HepG2 (cell line): ENCODE data around the gene PSAP. TPM values are rescaled to one million over a fixed set of nuclear protein-coding genes. Genes with fewer than 3 reads are reported as not detected.
A peak's percentile ranks its signal among the peaks of the same experiment; 100 is the strongest.

Experiments used
- ATAC-seq: fragments of 200-7000 bp; cut with Tn5 transposase; 3 replicates; pipeline ENCODE4 v1.9.1; 2020; ENCODE audit warnings: mild to moderate bottlenecking, moderate library complexity
- BruUV-seq: library from RNA; stranded (reverse); fragments of 400-500 nt; replicated peaks from 2 replicates; lab custom pipeline; 2021; lab: Mats Ljungman, UMichigan
- CTCF ChIA-PET: fragments of 300-600 bp; formaldehyde crosslinking; extraction: SDS; loops from one replicate; lab custom pipeline; 2021; ENCODE audit warnings: low total read pairs, inconsistent platforms, low intra/inter-chr PET ratio; lab: Yijun Ruan, JAX
- POLR2A ChIA-PET: fragments of 350-600 bp; sonication (Branson Sonifier 250); formaldehyde crosslinking; loops from one replicate; lab custom pipeline; 2020; ENCODE audit warnings: antibody characterized with exemption, inconsistent platforms; lab: Yijun Ruan, JAX
- DNase-seq: peaks from one replicate; pipeline ENCODE4 v3.0.0-alpha.2; 2015; ENCODE audit warnings: low spot score
- FAIRE-seq: peaks from 3 replicates; lab custom pipeline; 2011; peaks lifted over from hg19 to GRCh38; lab: Jason Lieb, UNC
- H2AFZ ChIP-seq: one replicate; pipeline ENCODE4 v1.6.1; 2011; ENCODE audit warnings: low read length, inconsistent platforms
- H3K27ac ChIP-seq: fragments of 300-600 bp; 3 replicates; pipeline ENCODE4 v1.8.0; 2011; ENCODE audit warnings: mixed run types, mild to moderate bottlenecking, mixed read lengths, low read length, inconsistent platforms; ENCODE audit not compliant: insufficient read depth; ENCODE audit errors: extremely low read length
- H3K27me3 ChIP-seq, 2 experiments: fragments of 200-600 bp in 1 of 2; 2 replicates in 1 of 2; 3 replicates in 1 of 2; pipeline versions ENCODE4 v1.6.0 to v1.8.0; 2011; ENCODE audit warnings: low read length in 2 of 2, mild to moderate bottlenecking in 2 of 2, moderate library complexity in 2 of 2, inconsistent platforms in 1 of 2; ENCODE audit not compliant: insufficient read depth in 2 of 2, control insufficient read depth in 1 of 2
- H3K36me3 ChIP-seq, 2 experiments: fragments of 200-600 bp in 1 of 2; replicated peaks in 1 of 2; 2 replicates in 1 of 2; 3 replicates in 1 of 2; pipeline versions ENCODE4 v1.5.1 to v1.8.0; 2011; ENCODE audit warnings: low read length in 2 of 2, inconsistent platforms in 1 of 2; ENCODE audit not compliant: insufficient read depth in 2 of 2, control insufficient read depth in 1 of 2
- H3K4me1 ChIP-seq: 2 replicates; pipeline ENCODE4 v1.5.1; 2012; ENCODE audit warnings: low read length, inconsistent platforms; ENCODE audit not compliant: insufficient read depth
- H3K4me2 ChIP-seq: 2 replicates; pipeline ENCODE4 v1.6.0; 2011; ENCODE audit warnings: low read depth, low read length, inconsistent platforms
- H3K4me3 ChIP-seq, 3 experiments: fragments of 200-600 bp in 1 of 3; sonication (generic), shearing (Covaris generic) in 1 of 3; replicated peaks in 1 of 3; 2 replicates each; pipeline ENCODE4 v1.5.1; 2011 to 2016; ENCODE audit warnings: low read length in 3 of 3, inconsistent platforms in 2 of 3, low read depth in 2 of 3, mild to moderate bottlenecking in 2 of 3, control low read depth in 1 of 3, mixed read lengths in 1 of 3; ENCODE audit not compliant: insufficient read depth in 1 of 3
- H3K79me2 ChIP-seq: one replicate; pipeline ENCODE4 v1.6.1; 2011; ENCODE audit warnings: low read length, inconsistent platforms; ENCODE audit not compliant: insufficient read depth
- H3K9ac ChIP-seq: 2 replicates; pipeline ENCODE4 v1.6.0; 2011; ENCODE audit warnings: mild to moderate bottlenecking, low read depth, low read length, inconsistent platforms; ENCODE audit not compliant: insufficient read depth
- H3K9me3 ChIP-seq: 2 replicates; pipeline ENCODE4 v1.5.1; 2012; ENCODE audit warnings: mild to moderate bottlenecking, low read length
- H4K20me1 ChIP-seq: 2 replicates; pipeline ENCODE4 v1.6.0; 2011; ENCODE audit warnings: inconsistent platforms, mild to moderate bottlenecking, low read length, moderate library complexity; ENCODE audit not compliant: insufficient read depth
- FOSL2 ChIP-seq: sonication (generic); formaldehyde crosslinking; IDR thresholded peaks from 2 replicates; pipeline ENCODE4 v1.4.0; 2020; ENCODE audit warnings: missing genetic modification reagents
- FOXA1 ChIP-seq, 2 experiments: fragments of 450-650 bp in 1 of 2; sonication (generic) in 1 of 2; formaldehyde crosslinking in 1 of 2; IDR thresholded peaks; 2 replicates each; pipeline versions ENCODE4 v1.4.0 to v1.6.1; 2016 to 2020; ENCODE audit warnings: missing genetic modification reagents in 1 of 2
- WGBS: methylation state at CpG from one replicate; pipeline ENCODE4 v1.1.6; 2017; ENCODE audit warnings: low lambda C conversion rate; 5-methylcytosine and 5-hydroxymethylcytosine counted together
- in situ Hi-C: cut with HindIII; loops from 2 replicates; pipeline ENCODE4 v1.10.0; 2017; ENCODE audit warnings: low pct_unique_long_range_greater_than_20kb; ENCODE audit not compliant: extremely low pct_ligation_motif_present
- intact Hi-C: fragments of 100-400 bp; cut with micrococcal nuclease; formaldehyde crosslinking; loops from one replicate; pipeline ENCODE4 v1.10.0; 2022; ENCODE audit not compliant: unreplicated experiment
- polyA plus RNA-seq, 8 experiments: library from polyadenylated mRNA; depleted of rRNA in 3 of 8; stranded (reverse) in 7 of 8; unstranded in 1 of 8; fragments of >200 nt; fragmentation: Illumina TruSeq in 4 of 8; extraction: Trizol in 4 of 8; gene quantifications; 2 replicates each; pipeline versions ENCODE4 v1.2.1 to v1.2.3, GENCODE V29; 2011 to 2016; ENCODE audit warnings: low read depth in 4 of 8, missing spikeins in 1 of 8, mixed read lengths in 1 of 8; ENCODE audit not compliant: insufficient read depth in 1 of 8
- total RNA-seq, 5 experiments: library from RNA; depleted of rRNA; stranded (reverse); fragments of >200 nt; fragmentation: Illumina TruSeq; extraction: Trizol; gene quantifications; 2 replicates each; pipeline ENCODE4 v1.2.3, GENCODE V29; 2016; ENCODE audit warnings: low read depth in 1 of 5
- TF ChIP-seq, protein P1 (sequence below): sonication (generic); formaldehyde crosslinking; conservative IDR thresholded peaks from 2 replicates; pipeline ENCODE4 v1.8.0; 2022; ENCODE audit warnings: missing genetic modification reagents
- TF ChIP-seq, protein P2 (sequence below): IDR thresholded peaks from 2 replicates; pipeline ENCODE4 v1.4.0; 2020; ENCODE audit warnings: mild to moderate bottlenecking, missing genetic modification reagents
- TF ChIP-seq, protein P3 (sequence below): sonication (generic); formaldehyde crosslinking; IDR thresholded peaks from 2 replicates; pipeline ENCODE4 v1.5.1; 2020; ENCODE audit warnings: mild to moderate bottlenecking, missing genetic modification reagents, moderate library complexity
- TF ChIP-seq, protein P4 (sequence below), 2 experiments: sonication (generic) in 1 of 2; formaldehyde crosslinking in 1 of 2; IDR thresholded peaks; 2 replicates each; pipeline versions ENCODE4 v1.5.1 to v1.6.1; 2011 to 2020; ENCODE audit warnings: borderline replicate concordance in 1 of 2, low read depth in 1 of 2, low read length in 1 of 2, mild to moderate bottlenecking in 1 of 2, missing genetic modification reagents in 1 of 2, moderate library complexity in 1 of 2

PSAP gene
- total and polyA plus RNA-seq, 2 of the 13 experiments (the other 11 are each of a cell fraction or from before 2014, with no cell fraction given) = 323 to 643 TPM

DNA sequence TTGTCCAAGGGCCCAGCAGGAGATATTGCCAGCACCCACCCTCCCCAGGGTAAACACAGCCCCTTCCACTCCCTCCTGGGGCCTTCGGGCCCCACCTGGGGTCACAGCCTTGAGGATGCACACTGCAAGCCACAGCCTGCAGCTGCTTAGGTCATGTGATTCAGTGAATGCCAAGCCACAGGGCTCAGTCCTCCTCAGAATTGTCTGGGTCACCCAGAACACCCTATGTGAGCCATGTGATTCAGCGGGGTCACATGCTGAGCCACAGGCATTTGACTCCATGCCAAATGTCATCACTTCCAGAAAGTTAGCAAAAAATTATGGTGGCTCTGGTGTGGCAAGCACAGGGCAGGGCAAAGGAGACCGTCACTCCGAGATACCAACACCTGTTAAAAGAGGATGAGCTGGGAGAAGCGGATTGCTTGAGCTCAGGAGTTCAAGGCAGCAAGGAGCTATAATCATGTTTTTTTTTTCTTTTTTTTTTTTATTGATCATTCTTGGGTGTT is 17.2 kb upstream of the PSAP start:
- peak overlapping the region; percentile 54 for H2AFZ ChIP-seq
- BruUV-seq = no TSS peak
- H3K4me2 ChIP-seq = peak overlapping the region; percentile 65
- CTCF ChIA-PET = no interaction called here
- intact Hi-C loops = no loop called here
- H3K79me2 ChIP-seq = no peaks in the 10 kb centered on the region
- H3K4me1 ChIP-seq = peaks cover 22% of the 10 kb centered on the region
- FAIRE-seq (no peak), DNase-seq (peak; percentile 44), ATAC-seq (peak; percentile 37)
- H4K20me1 ChIP-seq = no peaks in the 10 kb centered on the region
- H3K4me3 ChIP-seq = peak overlapping the region in 1 of 3 experiments; percentile 40; a peak in 1 of 6 replicates
- WGBS = 4% methylated on average over 4 of the region's 5 CpGs
- H3K27ac ChIP-seq = no peak overlapping the region
- H3K27me3 ChIP-seq = no peaks in the 10 kb centered on the region
- H3K9ac ChIP-seq = no peak overlapping the region
- in situ Hi-C loops = no loop called here
- H3K36me3 ChIP-seq = no peaks in the 10 kb centered on the region
- H3K9me3 ChIP-seq = no peaks in the 10 kb centered on the region
- TF ChIP-seq, protein P1, sequence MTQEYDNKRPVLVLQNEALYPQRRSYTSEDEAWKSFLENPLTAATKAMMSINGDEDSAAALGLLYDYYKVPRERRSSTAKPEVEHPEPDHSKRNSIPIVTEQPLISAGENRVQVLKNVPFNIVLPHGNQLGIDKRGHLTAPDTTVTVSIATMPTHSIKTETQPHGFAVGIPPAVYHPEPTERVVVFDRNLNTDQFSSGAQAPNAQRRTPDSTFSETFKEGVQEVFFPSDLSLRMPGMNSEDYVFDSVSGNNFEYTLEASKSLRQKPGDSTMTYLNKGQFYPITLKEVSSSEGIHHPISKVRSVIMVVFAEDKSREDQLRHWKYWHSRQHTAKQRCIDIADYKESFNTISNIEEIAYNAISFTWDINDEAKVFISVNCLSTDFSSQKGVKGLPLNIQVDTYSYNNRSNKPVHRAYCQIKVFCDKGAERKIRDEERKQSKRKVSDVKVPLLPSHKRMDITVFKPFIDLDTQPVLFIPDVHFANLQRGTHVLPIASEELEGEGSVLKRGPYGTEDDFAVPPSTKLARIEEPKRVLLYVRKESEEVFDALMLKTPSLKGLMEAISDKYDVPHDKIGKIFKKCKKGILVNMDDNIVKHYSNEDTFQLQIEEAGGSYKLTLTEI (CRISPR knock-in tag) = no peak
- TF ChIP-seq, protein P2, sequence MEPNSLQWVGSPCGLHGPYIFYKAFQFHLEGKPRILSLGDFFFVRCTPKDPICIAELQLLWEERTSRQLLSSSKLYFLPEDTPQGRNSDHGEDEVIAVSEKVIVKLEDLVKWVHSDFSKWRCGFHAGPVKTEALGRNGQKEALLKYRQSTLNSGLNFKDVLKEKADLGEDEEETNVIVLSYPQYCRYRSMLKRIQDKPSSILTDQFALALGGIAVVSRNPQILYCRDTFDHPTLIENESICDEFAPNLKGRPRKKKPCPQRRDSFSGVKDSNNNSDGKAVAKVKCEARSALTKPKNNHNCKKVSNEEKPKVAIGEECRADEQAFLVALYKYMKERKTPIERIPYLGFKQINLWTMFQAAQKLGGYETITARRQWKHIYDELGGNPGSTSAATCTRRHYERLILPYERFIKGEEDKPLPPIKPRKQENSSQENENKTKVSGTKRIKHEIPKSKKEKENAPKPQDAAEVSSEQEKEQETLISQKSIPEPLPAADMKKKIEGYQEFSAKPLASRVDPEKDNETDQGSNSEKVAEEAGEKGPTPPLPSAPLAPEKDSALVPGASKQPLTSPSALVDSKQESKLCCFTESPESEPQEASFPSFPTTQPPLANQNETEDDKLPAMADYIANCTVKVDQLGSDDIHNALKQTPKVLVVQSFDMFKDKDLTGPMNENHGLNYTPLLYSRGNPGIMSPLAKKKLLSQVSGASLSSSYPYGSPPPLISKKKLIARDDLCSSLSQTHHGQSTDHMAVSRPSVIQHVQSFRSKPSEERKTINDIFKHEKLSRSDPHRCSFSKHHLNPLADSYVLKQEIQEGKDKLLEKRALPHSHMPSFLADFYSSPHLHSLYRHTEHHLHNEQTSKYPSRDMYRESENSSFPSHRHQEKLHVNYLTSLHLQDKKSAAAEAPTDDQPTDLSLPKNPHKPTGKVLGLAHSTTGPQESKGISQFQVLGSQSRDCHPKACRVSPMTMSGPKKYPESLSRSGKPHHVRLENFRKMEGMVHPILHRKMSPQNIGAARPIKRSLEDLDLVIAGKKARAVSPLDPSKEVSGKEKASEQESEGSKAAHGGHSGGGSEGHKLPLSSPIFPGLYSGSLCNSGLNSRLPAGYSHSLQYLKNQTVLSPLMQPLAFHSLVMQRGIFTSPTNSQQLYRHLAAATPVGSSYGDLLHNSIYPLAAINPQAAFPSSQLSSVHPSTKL (CRISPR knock-in tag) = peak; percentile 17; the same call in 1 of the 2 replicates
- no peak for TF ChIP-seq FOXA1 (IDR thresholded peaks at IDR 0.05)
- TF ChIP-seq FOXA1 (CRISPR knock-in tag; IDR thresholded peaks at IDR 0.05) = 0 out of 2 replicates have a peak, but pooled peaks have one; percentile 17
- TF ChIP-seq, protein P3, sequence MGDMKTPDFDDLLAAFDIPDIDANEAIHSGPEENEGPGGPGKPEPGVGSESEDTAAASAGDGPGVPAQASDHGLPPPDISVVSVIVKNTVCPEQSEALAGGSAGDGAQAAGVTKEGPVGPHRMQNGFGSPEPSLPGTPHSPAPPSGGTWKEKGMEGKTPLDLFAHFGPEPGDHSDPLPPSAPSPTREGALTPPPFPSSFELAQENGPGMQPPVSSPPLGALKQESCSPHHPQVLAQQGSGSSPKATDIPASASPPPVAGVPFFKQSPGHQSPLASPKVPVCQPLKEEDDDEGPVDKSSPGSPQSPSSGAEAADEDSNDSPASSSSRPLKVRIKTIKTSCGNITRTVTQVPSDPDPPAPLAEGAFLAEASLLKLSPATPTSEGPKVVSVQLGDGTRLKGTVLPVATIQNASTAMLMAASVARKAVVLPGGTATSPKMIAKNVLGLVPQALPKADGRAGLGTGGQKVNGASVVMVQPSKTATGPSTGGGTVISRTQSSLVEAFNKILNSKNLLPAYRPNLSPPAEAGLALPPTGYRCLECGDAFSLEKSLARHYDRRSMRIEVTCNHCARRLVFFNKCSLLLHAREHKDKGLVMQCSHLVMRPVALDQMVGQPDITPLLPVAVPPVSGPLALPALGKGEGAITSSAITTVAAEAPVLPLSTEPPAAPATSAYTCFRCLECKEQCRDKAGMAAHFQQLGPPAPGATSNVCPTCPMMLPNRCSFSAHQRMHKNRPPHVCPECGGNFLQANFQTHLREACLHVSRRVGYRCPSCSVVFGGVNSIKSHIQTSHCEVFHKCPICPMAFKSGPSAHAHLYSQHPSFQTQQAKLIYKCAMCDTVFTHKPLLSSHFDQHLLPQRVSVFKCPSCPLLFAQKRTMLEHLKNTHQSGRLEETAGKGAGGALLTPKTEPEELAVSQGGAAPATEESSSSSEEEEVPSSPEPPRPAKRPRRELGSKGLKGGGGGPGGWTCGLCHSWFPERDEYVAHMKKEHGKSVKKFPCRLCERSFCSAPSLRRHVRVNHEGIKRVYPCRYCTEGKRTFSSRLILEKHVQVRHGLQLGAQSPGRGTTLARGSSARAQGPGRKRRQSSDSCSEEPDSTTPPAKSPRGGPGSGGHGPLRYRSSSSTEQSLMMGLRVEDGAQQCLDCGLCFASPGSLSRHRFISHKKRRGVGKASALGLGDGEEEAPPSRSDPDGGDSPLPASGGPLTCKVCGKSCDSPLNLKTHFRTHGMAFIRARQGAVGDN (CRISPR knock-in tag) = peak; percentile 17; the same call in 1 of the 2 replicates
- TF ChIP-seq, protein P4, sequence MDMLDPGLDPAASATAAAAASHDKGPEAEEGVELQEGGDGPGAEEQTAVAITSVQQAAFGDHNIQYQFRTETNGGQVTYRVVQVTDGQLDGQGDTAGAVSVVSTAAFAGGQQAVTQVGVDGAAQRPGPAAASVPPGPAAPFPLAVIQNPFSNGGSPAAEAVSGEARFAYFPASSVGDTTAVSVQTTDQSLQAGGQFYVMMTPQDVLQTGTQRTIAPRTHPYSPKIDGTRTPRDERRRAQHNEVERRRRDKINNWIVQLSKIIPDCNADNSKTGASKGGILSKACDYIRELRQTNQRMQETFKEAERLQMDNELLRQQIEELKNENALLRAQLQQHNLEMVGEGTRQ (IDR thresholded peaks at IDR 0.05; ENCODE audit: low read depth, low read length) = peak; percentile 66
- TF ChIP-seq, protein P4 (CRISPR knock-in tag; IDR thresholded peaks at IDR 0.05; ENCODE audit: borderline replicate concordance) = peak; percentile 36; the same call in 1 of the 2 replicates
- peak; percentile 26; the same call in 1 of the 2 replicates for TF ChIP-seq FOSL2 (CRISPR knock-in tag)
- TF ChIP-seq, all 625 proteins: peak for 5
- POLR2A ChIA-PET = no interaction called here
